Naive thymus-derived CD4-positive, alpha-beta T cell (primary cell): ENCODE results near the gene GHRHR. TPM values are rescaled to one million over a fixed set of nuclear protein-coding genes. Genes with fewer than 3 reads are reported as not detected.

ENCODE experiments used
- ATAC-seq: fragments of 150-1000 bp; cut with Tn5 transposase; 2 replicates; pipeline ENCODE4 v1.10.0; 2021; ENCODE audit warnings: mild to moderate bottlenecking, moderate library complexity
- CTCF ChIA-PET: fragments of 350-600 bp; sonication (Branson Sonifier 250); formaldehyde crosslinking; loops from one replicate; lab custom pipeline; 2021; ENCODE audit warnings: antibody characterized with exemption; lab: Charles Lee
- POLR2A ChIA-PET: fragments of 350-600 bp; sonication (Branson Sonifier 250); formaldehyde crosslinking; loops from one replicate; lab custom pipeline; 2021; ENCODE audit warnings: antibody characterized with exemption, inconsistent platforms; lab: Charles Lee
- DNase-seq, 9 donors: peaks; one replicate each; pipeline versions ENCODE4 v3.0.0 to v3.0.0-alpha.2; 2020 to 2022; ENCODE audit warnings: mixed read lengths in 1 of 9
- H3K27ac ChIP-seq: one replicate; pipeline ENCODE4 v1.7.0; 2013; ENCODE audit warnings: mild to moderate bottlenecking, low read depth, low read length, moderate library complexity
- H3K27me3 ChIP-seq, 2 donors: one replicate each; pipeline ENCODE4 v1.7.0; 2013; ENCODE audit warnings: low read length in 2 of 2, mild to moderate bottlenecking in 2 of 2, moderate library complexity in 2 of 2; ENCODE audit not compliant: control insufficient read depth in 2 of 2, insufficient read depth in 2 of 2
- H3K36me3 ChIP-seq, 3 experiments: 1 replicate in 2 of 3; 2 replicates in 1 of 3; pipeline ENCODE4 v1.7.0; 2013; ENCODE audit warnings: low read length in 3 of 3, mild to moderate bottlenecking in 3 of 3, moderate library complexity in 1 of 3; ENCODE audit not compliant: insufficient read depth in 3 of 3, control insufficient read depth in 2 of 3
- H3K4me1 ChIP-seq, 2 donors: one replicate each; pipeline ENCODE4 v1.7.0; 2013; ENCODE audit warnings: low read length in 2 of 2, mild to moderate bottlenecking in 2 of 2, moderate library complexity in 1 of 2; ENCODE audit not compliant: control insufficient read depth in 2 of 2, insufficient read depth in 2 of 2
- H3K4me3 ChIP-seq: 2 replicates; pipeline ENCODE4 v1.7.0; 2013; ENCODE audit warnings: mild to moderate bottlenecking, low read length
- H3K9me3 ChIP-seq, 3 experiments: 1 replicate in 2 of 3; 2 replicates in 1 of 3; pipeline ENCODE4 v1.7.0; 2013; ENCODE audit warnings: low read length in 3 of 3; ENCODE audit not compliant: control insufficient read depth in 2 of 3
- H3K27ac Mint-ChIP-seq, 9 donors: one replicate each; pipeline ENCODE4 v1.8.0; 2020 to 2022; ENCODE audit warnings: mixed read lengths in 9 of 9, mild to moderate bottlenecking in 8 of 9, moderate library complexity in 5 of 9, inconsistent platforms in 2 of 9
- H3K27me3 Mint-ChIP-seq, 5 donors: one replicate each; pipeline ENCODE4 v1.8.0; 2021 to 2022; ENCODE audit warnings: mixed read lengths in 5 of 5, mild to moderate bottlenecking in 1 of 5
- H3K36me3 Mint-ChIP-seq, 5 donors: one replicate each; pipeline ENCODE4 v1.8.0; 2020 to 2022; ENCODE audit warnings: mixed read lengths in 5 of 5, mild to moderate bottlenecking in 3 of 5, inconsistent platforms in 1 of 5
- H3K4me1 Mint-ChIP-seq, 7 donors: one replicate each; pipeline ENCODE4 v1.8.0; 2020 to 2022; ENCODE audit warnings: mixed read lengths in 7 of 7, mild to moderate bottlenecking in 3 of 7, inconsistent platforms in 1 of 7
- H3K4me3 Mint-ChIP-seq, 10 donors: one replicate each; pipeline ENCODE4 v1.8.0; 2020 to 2022; ENCODE audit warnings: mild to moderate bottlenecking in 10 of 10, mixed read lengths in 10 of 10, moderate library complexity in 6 of 10, inconsistent platforms in 2 of 10
- H3K9me3 Mint-ChIP-seq, 11 donors: one replicate each; pipeline ENCODE4 v1.8.0; 2020 to 2022; ENCODE audit warnings: mixed read lengths in 11 of 11, mild to moderate bottlenecking in 4 of 11, inconsistent platforms in 1 of 11, moderate library complexity in 1 of 11
- intact Hi-C, 2 donors: fragments of 100-400 bp; cut with micrococcal nuclease; formaldehyde crosslinking; loops; one replicate each; pipeline ENCODE4 v1.15.1; 2023
- polyA plus RNA-seq, 2 donors: library from polyadenylated mRNA; unstranded; fragments of 300-500 nt; fragmentation: Illumina TruSeq; gene quantifications; one replicate each; pipeline ENCODE4 v1.2.3, GENCODE V29; 2021
- total RNA-seq, 6 experiments: library from RNA in 5 of 6; stranded (reverse) in 5 of 6; gene quantifications; 1 replicate in 5 of 6; 2 replicates in 1 of 6; pipeline ENCODE4 v1.2.3 and lab custom pipeline; 2021 to 2026

The GHRHR gene
- total and polyA plus RNA-seq, 7 experiments from 2014 or later = not detected

DNA sequence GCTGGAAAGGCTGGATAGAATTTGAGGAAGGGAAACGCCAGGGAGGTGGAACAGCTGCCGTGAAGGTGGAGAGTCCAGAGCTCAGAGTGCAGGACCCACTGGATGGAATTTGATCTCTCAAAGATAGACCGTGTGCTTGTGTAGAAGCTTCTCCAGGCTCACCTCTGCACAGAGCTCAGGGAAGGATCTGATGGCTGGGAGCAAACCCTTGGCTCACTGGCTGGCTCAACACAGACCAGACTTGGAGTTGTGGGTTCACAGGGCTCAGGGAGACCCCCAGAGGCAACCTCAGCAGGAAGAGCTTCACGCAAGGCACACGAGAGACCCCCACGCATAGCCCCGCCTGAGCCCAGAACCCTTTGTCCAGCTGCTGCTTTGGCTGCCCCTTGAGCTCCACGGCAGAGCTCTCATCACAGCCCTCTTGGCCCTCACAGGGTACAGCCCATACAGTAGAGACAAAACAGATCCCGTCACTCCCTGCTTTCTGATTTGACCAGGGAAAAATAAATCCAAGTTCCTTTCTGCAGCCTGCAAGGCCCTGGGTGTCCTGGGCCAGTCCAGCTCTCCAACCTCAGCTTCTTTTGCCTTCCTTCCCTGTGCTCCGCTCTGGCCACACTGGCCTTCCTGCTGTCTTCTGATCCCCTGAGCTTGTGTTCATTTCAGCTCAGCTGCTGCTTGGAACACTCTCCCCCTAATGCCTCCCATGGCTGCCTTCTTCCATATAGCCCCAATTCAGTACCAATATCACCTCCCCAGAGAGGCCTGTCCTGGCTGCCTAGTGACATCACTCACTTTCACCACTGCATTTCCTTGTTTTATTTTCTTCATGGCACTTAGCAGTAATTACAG lies 26.3 kb downstream of the GHRHR start:
- H3K27me3 Mint-ChIP-seq = peaks cover 17 to 28% (median 24%) of the 10 kb centered on the region in 5 donors
- H3K4me3 Mint-ChIP-seq = no peak overlapping the region
- ChIA-PET POLR2A (no interaction called here), CTCF (interaction anchor here (0.6 kb wide), 1 partner anchor 1380 kb away, joined by 3 read pairs; no protein-coding TSS in a partner anchor)
- DNase-seq = no peak
- Histone ChIP-seq H3K4me1 (no peaks in the 10 kb centered on the region), H3K27me3 (no peaks in the 10 kb centered on the region), H3K4me3 (no peak overlapping the region), H3K27ac (no peak overlapping the region), H3K36me3 (no peaks in the 10 kb centered on the region), H3K9me3 (no peaks in the 10 kb centered on the region)
- no peak for ATAC-seq
- H3K36me3 Mint-ChIP-seq = no peaks in the 10 kb centered on the region
- intact Hi-C loops = no loop called here
- peaks cover 0 to 7% (median 0%) of the 10 kb centered on the region in 7 donors for H3K4me1 Mint-ChIP-seq
- peaks cover 0 to 1% (median 0%) of the 10 kb centered on the region in 11 donors for H3K9me3 Mint-ChIP-seq
- peak overlapping the region in 1 of 9 donors; percentile 57 for H3K27ac Mint-ChIP-seq

- Mint-ChIP-seq H3K27me3 (peaks cover 11 to 25% (median 18%) of the 10 kb centered on the region in 5 donors), H3K27ac (no peak overlapping the region), H3K4me3 (no peak overlapping the region), H3K9me3 (peaks cover 0 to 1% (median 0%) of the 10 kb centered on the region in 11 donors), H3K4me1 (peaks cover 0 to 6% (median 0%) of the 10 kb centered on the region in 7 donors), H3K36me3 (no peaks in the 10 kb centered on the region)
- intact Hi-C loops = no loop called here
- H3K27ac ChIP-seq = no peak overlapping the region
- ChIA-PET CTCF (no interaction called here), POLR2A (no interaction called here)
- H3K36me3 ChIP-seq = no peaks in the 10 kb centered on the region
- no peak overlapping the region for H3K4me3 ChIP-seq
- no peaks in the 10 kb centered on the region for H3K27me3 ChIP-seq
- no peaks in the 10 kb centered on the region for H3K4me1 ChIP-seq
- no peaks in the 10 kb centered on the region for H3K9me3 ChIP-seq
- DNase-seq (no peak), ATAC-seq (no peak)
Observed at GRCh38 chr7:30990673-30991170, 27.0 kb downstream of the GHRHR start.

DNA sequence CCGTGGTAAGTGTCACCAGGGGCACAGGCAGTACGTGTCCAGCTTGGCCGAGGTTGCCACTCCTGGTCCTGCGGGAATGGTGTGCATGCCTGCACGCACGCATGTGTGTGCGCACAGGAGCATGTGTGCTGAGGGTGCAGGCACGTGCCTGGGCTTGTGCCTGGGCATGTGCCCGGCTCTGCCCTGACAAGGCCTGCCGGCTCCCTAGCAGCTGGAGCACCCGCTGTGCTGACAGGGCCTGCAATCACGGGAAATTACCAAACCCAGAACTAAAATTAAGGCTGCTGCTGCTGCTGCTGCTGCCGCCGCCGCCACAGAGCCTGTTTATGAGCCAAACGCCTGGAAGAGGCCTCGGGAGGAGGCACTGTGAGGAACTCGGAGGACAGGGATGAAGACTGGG lies 28.7 kb downstream of the GHRHR start:
- DNase-seq (no peak), ATAC-seq (no peak)
- H3K4me3 ChIP-seq = no peak overlapping the region
- H3K36me3 ChIP-seq = no peaks in the 10 kb centered on the region
- H3K9me3 ChIP-seq = no peaks in the 10 kb centered on the region
- peaks cover 0 to 3% (median 0%) of the 10 kb centered on the region in 7 donors for H3K4me1 Mint-ChIP-seq
- H3K9me3 Mint-ChIP-seq = peaks cover 0 to 3% (median 0%) of the 10 kb centered on the region in 11 donors
- peaks cover under 1 to 9% (median 9%) of the 10 kb centered on the region in 5 donors for H3K27me3 Mint-ChIP-seq
- no peak overlapping the region for H3K27ac Mint-ChIP-seq
- no peak overlapping the region for H3K4me3 Mint-ChIP-seq
- no peaks in the 10 kb centered on the region for H3K27me3 ChIP-seq
- intact Hi-C loops = no loop called here
- no peak overlapping the region for H3K27ac ChIP-seq
- no peaks in the 10 kb centered on the region for H3K4me1 ChIP-seq
- POLR2A ChIA-PET = no interaction called here
- no peaks in the 10 kb centered on the region for H3K36me3 Mint-ChIP-seq
- CTCF ChIA-PET = interaction anchor here (1.9 kb wide), 1 partner anchor 9 kb away, joined by 7 read pairs; no protein-coding TSS in a partner anchor

DNA sequence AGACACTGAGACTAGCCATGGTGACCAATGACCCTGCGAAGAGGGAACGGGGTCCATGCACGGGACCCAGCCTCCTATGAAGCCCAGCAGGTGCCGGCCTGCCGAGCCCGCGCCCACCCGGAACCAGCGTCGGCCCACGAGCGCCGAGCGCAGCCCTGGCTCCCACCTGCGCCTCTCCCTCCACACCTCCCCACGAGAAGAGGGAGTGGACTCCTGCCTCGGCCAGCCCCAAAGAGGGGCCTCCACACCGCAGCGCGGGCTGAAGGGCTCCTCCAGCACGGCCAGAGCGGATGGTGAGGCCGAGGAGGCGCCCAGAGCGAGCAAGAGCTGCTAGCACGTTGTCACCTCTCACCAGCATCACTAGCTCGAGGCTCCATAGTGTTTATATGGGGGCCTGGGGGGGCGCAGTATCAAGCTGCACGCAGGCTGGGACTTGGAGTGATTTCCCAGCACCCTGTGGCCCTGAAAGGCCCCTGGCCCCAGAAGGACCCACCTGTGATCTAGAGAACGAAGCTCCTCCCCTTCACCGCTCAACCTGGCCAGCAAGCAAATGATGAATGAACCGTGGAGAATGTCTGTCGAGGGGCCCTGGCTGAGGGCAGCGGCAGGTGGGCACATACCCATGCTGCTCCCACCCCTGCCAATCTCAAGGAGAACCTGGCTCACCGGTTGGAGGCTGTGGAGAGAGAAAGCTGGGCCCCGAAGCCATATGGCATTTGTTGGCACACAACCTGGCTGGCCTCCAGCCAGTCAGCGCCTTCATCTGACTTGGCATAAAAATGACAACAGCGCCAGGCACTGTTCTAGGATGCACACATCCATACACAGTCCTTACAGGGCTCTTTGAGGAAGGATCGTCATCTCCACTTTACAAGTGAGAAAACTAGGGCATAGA lies 30.7 kb downstream of the GHRHR start:
- H3K36me3 Mint-ChIP-seq = no peaks in the 10 kb centered on the region
- H3K27me3 ChIP-seq = no peaks in the 10 kb centered on the region
- CTCF ChIA-PET = interaction anchor here (1.1 to 1.9 kb wide), 2 partner anchors 11 to 12 kb away, joined by 3 to 7 read pairs; no protein-coding TSS in a partner anchor
- H3K9me3 ChIP-seq = no peaks in the 10 kb centered on the region
- POLR2A ChIA-PET = no interaction called here
- H3K4me3 ChIP-seq = no peak overlapping the region
- H3K9me3 Mint-ChIP-seq = peaks cover 0 to 3% (median 0%) of the 10 kb centered on the region in 11 donors
- peaks cover 0 to 8% (median 5%) of the 10 kb centered on the region in 5 donors for H3K27me3 Mint-ChIP-seq
- ATAC-seq = no peak
- no peak for DNase-seq
- no peak overlapping the region for H3K27ac Mint-ChIP-seq
- H3K4me3 Mint-ChIP-seq = no peak overlapping the region
- no peaks in the 10 kb centered on the region for H3K4me1 Mint-ChIP-seq
- no peaks in the 10 kb centered on the region for H3K4me1 ChIP-seq
- no peaks in the 10 kb centered on the region for H3K36me3 ChIP-seq
- H3K27ac ChIP-seq = no peak overlapping the region
- intact Hi-C loops = no loop called here

DNA sequence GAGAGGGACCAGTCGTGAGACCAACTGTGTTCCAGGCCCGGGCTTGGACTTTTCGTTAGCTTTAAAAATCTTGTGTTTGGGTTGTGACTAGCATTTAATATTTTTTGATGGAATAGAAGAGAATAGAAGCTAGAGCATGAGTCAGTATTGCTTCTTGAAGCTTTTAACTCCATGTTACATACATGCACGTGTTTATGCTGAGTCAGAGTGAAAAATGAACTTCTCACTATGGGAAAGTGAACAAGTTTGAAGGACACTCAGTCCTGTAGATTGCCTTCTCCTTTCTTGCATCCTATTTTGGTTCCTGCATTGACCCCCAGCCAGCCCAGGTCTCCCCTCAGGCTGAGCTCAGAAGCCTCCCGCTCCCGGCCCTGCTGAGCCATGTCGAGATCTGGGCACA lies 31.8 kb downstream of the GHRHR start:
- ChIA-PET POLR2A (no interaction called here), CTCF (interaction anchor here (1.1 kb wide), 1 partner anchor 12 kb away, joined by 3 read pairs; no protein-coding TSS in a partner anchor)
- Mint-ChIP-seq H3K36me3 (no peaks in the 10 kb centered on the region), H3K9me3 (peaks cover 0 to 3% (median 0%) of the 10 kb centered on the region in 11 donors), H3K27ac (no peak overlapping the region), H3K27me3 (peaks cover 0 to 8% (median under 1%) of the 10 kb centered on the region in 5 donors), H3K4me1 (no peaks in the 10 kb centered on the region), H3K4me3 (no peak overlapping the region)
- no peaks in the 10 kb centered on the region for H3K36me3 ChIP-seq
- H3K4me1 ChIP-seq = no peaks in the 10 kb centered on the region
- intact Hi-C loops = no loop called here
- no peaks in the 10 kb centered on the region for H3K9me3 ChIP-seq
- no peaks in the 10 kb centered on the region for H3K27me3 ChIP-seq
- no peak for DNase-seq
- no peak for ATAC-seq
- H3K27ac ChIP-seq = no peak overlapping the region
- H3K4me3 ChIP-seq = no peak overlapping the region

- Mint-ChIP-seq H3K4me1 (no peaks in the 10 kb centered on the region), H3K27ac (peak overlapping the region in 1 of 9 donors; percentile 55), H3K36me3 (no peaks in the 10 kb centered on the region), H3K4me3 (no peak overlapping the region), H3K27me3 (peaks cover 0 to 8% (median 0%) of the 10 kb centered on the region in 5 donors), H3K9me3 (peaks cover 0 to 3% (median 0%) of the 10 kb centered on the region in 11 donors)
- ChIA-PET POLR2A (no interaction called here), CTCF (no interaction called here)
- intact Hi-C loops = no loop called here
- Histone ChIP-seq H3K27me3 (no peaks in the 10 kb centered on the region), H3K9me3 (no peaks in the 10 kb centered on the region), H3K4me1 (no peaks in the 10 kb centered on the region), H3K27ac (no peak overlapping the region), H3K36me3 (no peaks in the 10 kb centered on the region), H3K4me3 (no peak overlapping the region)
- ATAC-seq = no peak
- no peak for DNase-seq
Observed at GRCh38 chr7:30996256-30996655, 32.5 kb downstream of the GHRHR start.
